H1 (cell line): ENCODE results near the gene GOLGB1. TPM values are rescaled to one million over a fixed set of nuclear protein-coding genes. Genes with fewer than 3 reads are reported as not detected.

Experiments used
- BCL11A ChIP-seq, 2 experiments: IDR thresholded peaks; one replicate each; pipeline ENCODE4 v1.6.1; 2011; ENCODE audit warnings: low read depth in 2 of 2, low read length in 2 of 2, mild to moderate bottlenecking in 2 of 2
- GTF2F1 ChIP-seq: IDR thresholded peaks from 2 replicates; pipeline ENCODE4 v1.6.1; 2012; ENCODE audit warnings: low read depth, low read length, improper control_type of control experiment, borderline replicate concordance
- HDAC2 ChIP-seq, 2 experiments: fragments of 300-600 bp in 1 of 2; sonication (generic) in 1 of 2; IDR thresholded peaks; 2 replicates each; pipeline ENCODE4 v1.6.1; 2011 to 2012; ENCODE audit warnings: low read depth in 2 of 2, low read length in 2 of 2, mild to moderate bottlenecking in 2 of 2, moderate library complexity in 2 of 2, borderline replicate concordance in 1 of 2, inconsistent platforms in 1 of 2
- JUN ChIP-seq: IDR thresholded peaks from 2 replicates; pipeline ENCODE4 v1.6.1; 2011; ENCODE audit warnings: low read depth, mild to moderate bottlenecking, improper control_type of control experiment, low read length
- polyA plus RNA-seq, 7 experiments: library from polyadenylated mRNA; depleted of rRNA in 3 of 7; stranded (reverse) in 5 of 7; unstranded in 2 of 7; fragments of >200 nt in 5 of 7; fragments of 200-250 nt in 2 of 7; gene quantifications; 1 replicate in 5 of 7; 2 replicates in 1 of 7; 4 replicates in 1 of 7; pipeline versions ENCODE4 v1.2.1 to v1.2.3, GENCODE V29; 2011 to 2013; ENCODE audit warnings: missing spikeins in 2 of 7, mixed read lengths in 2 of 7
- total RNA-seq: library from RNA; stranded (reverse); fragmentation: NEBNext Ultra II Directional; extraction: Animal tissue kit (Norgen Biotek cat#: 25700); gene quantifications from 2 replicates; pipeline ENCODE4 v1.2.1, GENCODE V29; 2021
- TF ChIP-seq, protein P1 (sequence below): fragments of 300-600 bp; sonication (generic); IDR thresholded peaks from 2 replicates; pipeline ENCODE4 v1.7.1; 2012; ENCODE audit warnings: low read length, moderate library complexity, mild to moderate bottlenecking, inconsistent platforms; ENCODE audit not compliant: insufficient replicate concordance

GOLGB1 gene
- total and polyA plus RNA-seq, 2 of the 8 experiments (the other 6 are each of a cell fraction or from before 2014, with no cell fraction given) = 5.9 to 28.5 TPM

DNA sequence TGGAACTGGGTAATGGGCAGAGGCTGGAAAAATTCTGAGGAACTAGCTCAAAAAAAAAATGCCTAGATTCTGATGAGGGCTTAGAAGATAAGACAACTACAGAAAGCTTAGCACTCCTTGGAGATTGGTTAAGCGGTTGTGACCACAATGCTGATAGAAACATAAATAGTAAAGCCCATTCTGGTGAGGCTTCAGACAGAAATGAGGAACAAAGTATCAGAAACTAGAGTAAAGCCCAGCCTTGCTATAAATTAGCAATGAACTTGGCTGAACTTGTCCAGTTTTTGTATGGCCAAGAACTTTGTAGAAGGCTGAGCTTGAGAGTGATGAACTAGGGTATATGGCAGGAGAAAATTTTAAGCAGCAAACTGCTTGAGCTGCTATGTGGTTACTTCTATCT, 25.4 kb downstream of the GOLGB1 start (continued):
- TF ChIP-seq, protein P1, sequence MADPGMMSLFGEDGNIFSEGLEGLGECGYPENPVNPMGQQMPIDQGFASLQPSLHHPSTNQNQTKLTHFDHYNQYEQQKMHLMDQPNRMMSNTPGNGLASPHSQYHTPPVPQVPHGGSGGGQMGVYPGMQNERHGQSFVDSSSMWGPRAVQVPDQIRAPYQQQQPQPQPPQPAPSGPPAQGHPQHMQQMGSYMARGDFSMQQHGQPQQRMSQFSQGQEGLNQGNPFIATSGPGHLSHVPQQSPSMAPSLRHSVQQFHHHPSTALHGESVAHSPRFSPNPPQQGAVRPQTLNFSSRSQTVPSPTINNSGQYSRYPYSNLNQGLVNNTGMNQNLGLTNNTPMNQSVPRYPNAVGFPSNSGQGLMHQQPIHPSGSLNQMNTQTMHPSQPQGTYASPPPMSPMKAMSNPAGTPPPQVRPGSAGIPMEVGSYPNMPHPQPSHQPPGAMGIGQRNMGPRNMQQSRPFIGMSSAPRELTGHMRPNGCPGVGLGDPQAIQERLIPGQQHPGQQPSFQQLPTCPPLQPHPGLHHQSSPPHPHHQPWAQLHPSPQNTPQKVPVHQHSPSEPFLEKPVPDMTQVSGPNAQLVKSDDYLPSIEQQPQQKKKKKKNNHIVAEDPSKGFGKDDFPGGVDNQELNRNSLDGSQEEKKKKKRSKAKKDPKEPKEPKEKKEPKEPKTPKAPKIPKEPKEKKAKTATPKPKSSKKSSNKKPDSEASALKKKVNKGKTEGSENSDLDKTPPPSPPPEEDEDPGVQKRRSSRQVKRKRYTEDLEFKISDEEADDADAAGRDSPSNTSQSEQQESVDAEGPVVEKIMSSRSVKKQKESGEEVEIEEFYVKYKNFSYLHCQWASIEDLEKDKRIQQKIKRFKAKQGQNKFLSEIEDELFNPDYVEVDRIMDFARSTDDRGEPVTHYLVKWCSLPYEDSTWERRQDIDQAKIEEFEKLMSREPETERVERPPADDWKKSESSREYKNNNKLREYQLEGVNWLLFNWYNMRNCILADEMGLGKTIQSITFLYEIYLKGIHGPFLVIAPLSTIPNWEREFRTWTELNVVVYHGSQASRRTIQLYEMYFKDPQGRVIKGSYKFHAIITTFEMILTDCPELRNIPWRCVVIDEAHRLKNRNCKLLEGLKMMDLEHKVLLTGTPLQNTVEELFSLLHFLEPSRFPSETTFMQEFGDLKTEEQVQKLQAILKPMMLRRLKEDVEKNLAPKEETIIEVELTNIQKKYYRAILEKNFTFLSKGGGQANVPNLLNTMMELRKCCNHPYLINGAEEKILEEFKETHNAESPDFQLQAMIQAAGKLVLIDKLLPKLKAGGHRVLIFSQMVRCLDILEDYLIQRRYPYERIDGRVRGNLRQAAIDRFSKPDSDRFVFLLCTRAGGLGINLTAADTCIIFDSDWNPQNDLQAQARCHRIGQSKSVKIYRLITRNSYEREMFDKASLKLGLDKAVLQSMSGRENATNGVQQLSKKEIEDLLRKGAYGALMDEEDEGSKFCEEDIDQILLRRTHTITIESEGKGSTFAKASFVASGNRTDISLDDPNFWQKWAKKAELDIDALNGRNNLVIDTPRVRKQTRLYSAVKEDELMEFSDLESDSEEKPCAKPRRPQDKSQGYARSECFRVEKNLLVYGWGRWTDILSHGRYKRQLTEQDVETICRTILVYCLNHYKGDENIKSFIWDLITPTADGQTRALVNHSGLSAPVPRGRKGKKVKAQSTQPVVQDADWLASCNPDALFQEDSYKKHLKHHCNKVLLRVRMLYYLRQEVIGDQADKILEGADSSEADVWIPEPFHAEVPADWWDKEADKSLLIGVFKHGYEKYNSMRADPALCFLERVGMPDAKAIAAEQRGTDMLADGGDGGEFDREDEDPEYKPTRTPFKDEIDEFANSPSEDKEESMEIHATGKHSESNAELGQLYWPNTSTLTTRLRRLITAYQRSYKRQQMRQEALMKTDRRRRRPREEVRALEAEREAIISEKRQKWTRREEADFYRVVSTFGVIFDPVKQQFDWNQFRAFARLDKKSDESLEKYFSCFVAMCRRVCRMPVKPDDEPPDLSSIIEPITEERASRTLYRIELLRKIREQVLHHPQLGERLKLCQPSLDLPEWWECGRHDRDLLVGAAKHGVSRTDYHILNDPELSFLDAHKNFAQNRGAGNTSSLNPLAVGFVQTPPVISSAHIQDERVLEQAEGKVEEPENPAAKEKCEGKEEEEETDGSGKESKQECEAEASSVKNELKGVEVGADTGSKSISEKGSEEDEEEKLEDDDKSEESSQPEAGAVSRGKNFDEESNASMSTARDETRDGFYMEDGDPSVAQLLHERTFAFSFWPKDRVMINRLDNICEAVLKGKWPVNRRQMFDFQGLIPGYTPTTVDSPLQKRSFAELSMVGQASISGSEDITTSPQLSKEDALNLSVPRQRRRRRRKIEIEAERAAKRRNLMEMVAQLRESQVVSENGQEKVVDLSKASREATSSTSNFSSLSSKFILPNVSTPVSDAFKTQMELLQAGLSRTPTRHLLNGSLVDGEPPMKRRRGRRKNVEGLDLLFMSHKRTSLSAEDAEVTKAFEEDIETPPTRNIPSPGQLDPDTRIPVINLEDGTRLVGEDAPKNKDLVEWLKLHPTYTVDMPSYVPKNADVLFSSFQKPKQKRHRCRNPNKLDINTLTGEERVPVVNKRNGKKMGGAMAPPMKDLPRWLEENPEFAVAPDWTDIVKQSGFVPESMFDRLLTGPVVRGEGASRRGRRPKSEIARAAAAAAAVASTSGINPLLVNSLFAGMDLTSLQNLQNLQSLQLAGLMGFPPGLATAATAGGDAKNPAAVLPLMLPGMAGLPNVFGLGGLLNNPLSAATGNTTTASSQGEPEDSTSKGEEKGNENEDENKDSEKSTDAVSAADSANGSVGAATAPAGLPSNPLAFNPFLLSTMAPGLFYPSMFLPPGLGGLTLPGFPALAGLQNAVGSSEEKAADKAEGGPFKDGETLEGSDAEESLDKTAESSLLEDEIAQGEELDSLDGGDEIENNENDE = no peak
- TF ChIP-seq BCL11A (IDR thresholded peaks at IDR 0.05; ENCODE audit: low read depth in 2 of 2, low read length in 2 of 2) = no peak
- no peak for TF ChIP-seq GTF2F1
- no peak for TF ChIP-seq HDAC2 (IDR thresholded peaks at IDR 0.05; ENCODE audit: borderline replicate concordance in 1 of 2, low read depth in 2 of 2, low read length in 2 of 2)
- no peak for TF ChIP-seq JUN
- TF ChIP-seq, all 59 proteins: peak for 0
